Fibroblast of lung (primary cell): ENCODE data around the gene MRPL55. TPM values are rescaled to one million over a fixed set of nuclear protein-coding genes. Genes with fewer than 3 reads are reported as not detected.

Experiments
- DNase-seq, 2 donors: peaks; one replicate each; pipeline versions ENCODE4 v3.0.0 to v3.0.0-alpha.2; 2010; ENCODE audit warnings: low read depth in 2 of 2
- H2AFZ ChIP-seq: 2 replicates; pipeline ENCODE4 v1.5.1; 2012; ENCODE audit warnings: low read length, control low read depth, inconsistent platforms
- H3K27ac ChIP-seq: 2 replicates; pipeline ENCODE4 v1.5.1; 2011; ENCODE audit warnings: low read length, control low read depth; ENCODE audit not compliant: insufficient read depth
- H3K27me3 ChIP-seq: 2 replicates; pipeline ENCODE4 v1.5.1; 2011; ENCODE audit warnings: mild to moderate bottlenecking, low read length; ENCODE audit not compliant: control insufficient read depth, insufficient read depth
- H3K36me3 ChIP-seq: 2 replicates; pipeline ENCODE4 v1.5.1; 2011; ENCODE audit warnings: low read length; ENCODE audit not compliant: control insufficient read depth, insufficient read depth
- H3K4me1 ChIP-seq: 2 replicates; pipeline ENCODE4 v1.5.1; 2011; ENCODE audit warnings: low read length; ENCODE audit not compliant: control insufficient read depth, insufficient read depth; ENCODE audit errors: extremely low read depth
- H3K4me2 ChIP-seq: 2 replicates; pipeline ENCODE4 v1.5.1; 2011; ENCODE audit warnings: low read length, control low read depth; ENCODE audit not compliant: insufficient read depth; ENCODE audit errors: extremely low read depth
- H3K4me3 ChIP-seq, 4 experiments: fragments of 200-600 bp in 1 of 4; sonication (generic) in 1 of 4; replicated peaks in 1 of 4; 2 replicates each; pipeline ENCODE4 v1.5.1; 2011 to 2016; ENCODE audit warnings: low read length in 4 of 4, low read depth in 3 of 4, mild to moderate bottlenecking in 3 of 4, control low read depth in 2 of 4, inconsistent platforms in 1 of 4, mixed read lengths in 1 of 4; ENCODE audit not compliant: insufficient read depth in 1 of 4; ENCODE audit errors: control extremely low read depth in 1 of 4
- H3K79me2 ChIP-seq: 2 replicates; pipeline ENCODE4 v1.5.1; 2012; ENCODE audit warnings: mild to moderate bottlenecking, low read length, inconsistent platforms; ENCODE audit not compliant: control insufficient read depth, insufficient read depth
- H3K9ac ChIP-seq: 2 replicates; pipeline ENCODE4 v1.5.1; 2011; ENCODE audit warnings: mild to moderate bottlenecking, low read length, control low read depth; ENCODE audit not compliant: insufficient read depth
- H3K9me3 ChIP-seq: 2 replicates; pipeline ENCODE4 v1.5.1; 2012; ENCODE audit warnings: low read depth, low read length; ENCODE audit not compliant: control insufficient read depth, insufficient read depth
- H4K20me1 ChIP-seq: 2 replicates; pipeline ENCODE4 v1.5.1; 2011; ENCODE audit warnings: low read length; ENCODE audit not compliant: control insufficient read depth, insufficient read depth; ENCODE audit errors: extremely low read depth
- CTCF ChIP-seq, 2 donors: IDR thresholded peaks in 1 of 2; conservative IDR thresholded peaks in 1 of 2; 1 replicate in 1 of 2; 2 replicates in 1 of 2; pipeline ENCODE4 v1.5.1; 2011 to 2012; ENCODE audit warnings: low read length in 2 of 2, control low read depth in 1 of 2, inconsistent platforms in 1 of 2, low read depth in 1 of 2, mild to moderate bottlenecking in 1 of 2
- EZH2 ChIP-seq: IDR thresholded peaks from 2 replicates; pipeline ENCODE4 v1.5.1; 2012; ENCODE audit warnings: low read length, control low read depth, mild to moderate bottlenecking; ENCODE audit errors: missing control alignments
- polyA plus RNA-seq, 2 donors: library from polyadenylated mRNA; depleted of rRNA in 1 of 2; stranded (reverse) in 1 of 2; unstranded in 1 of 2; fragments of >200 nt; gene quantifications; 2 replicates each; pipeline ENCODE4 v1.2.1, GENCODE V29; 2011 to 2012; ENCODE audit warnings: missing spikeins in 1 of 2
- total RNA-seq: library from RNA; depleted of rRNA; stranded (reverse); fragments of >200 nt; gene quantifications from 2 replicates; pipeline ENCODE4 v1.2.1, GENCODE V29; 2014

Gene MRPL55
- total and polyA plus RNA-seq, 2 donors (not counting 1 experiment from before 2014, with no cell fraction given) = 39.5 to 51.7 TPM

GRCh38 chr1:228060458-228061190, 48.5 kb downstream of the MRPL55 start:
- Histone ChIP-seq H3K79me2 (no peaks in the 10 kb centered on the region), H3K27me3 (peaks cover 10% of the 10 kb centered on the region), H4K20me1 (no peaks in the 10 kb centered on the region), H3K27ac (no peak overlapping the region), H3K4me3 (peak overlapping the region in 1 of 4 experiments; percentile 16), H3K9me3 (no peaks in the 10 kb centered on the region), H2AFZ (no peak overlapping the region), H3K4me1 (no peaks in the 10 kb centered on the region), H3K4me2 (no peak overlapping the region), H3K9ac (no peak overlapping the region), H3K36me3 (no peaks in the 10 kb centered on the region)
- peak in 1 of 2 donors; percentile 23 for DNase-seq
- TF ChIP-seq CTCF (conservative IDR thresholded peaks at IDR 0.05 in 1 of 2, IDR thresholded peaks at IDR 0.05 in 1 of 2; ENCODE audit: low read depth in 1 of 2, low read length in 2 of 2) = no peak
- TF ChIP-seq EZH2 = no peak

GRCh38 chr1:228059634-228060457, 49.3 kb downstream of the MRPL55 start:
- Histone ChIP-seq H3K27ac (no peak overlapping the region), H3K27me3 (peaks cover 10% of the 10 kb centered on the region), H3K4me3 (peak overlapping the region in 1 of 4 experiments; percentile 16), H3K4me2 (no peak overlapping the region), H3K9ac (no peak overlapping the region), H3K4me1 (no peaks in the 10 kb centered on the region), H3K79me2 (no peaks in the 10 kb centered on the region), H3K36me3 (no peaks in the 10 kb centered on the region), H2AFZ (no peak overlapping the region), H4K20me1 (no peaks in the 10 kb centered on the region), H3K9me3 (no peaks in the 10 kb centered on the region)
- peak in 1 of 2 donors; percentile 15 for DNase-seq
- no peak for TF ChIP-seq EZH2
- TF ChIP-seq CTCF (conservative IDR thresholded peaks at IDR 0.05 in 1 of 2, IDR thresholded peaks at IDR 0.05 in 1 of 2; ENCODE audit: low read depth in 1 of 2, low read length in 2 of 2) = no peak

- Histone ChIP-seq H2AFZ (no peak overlapping the region), H3K27me3 (peaks cover 10% of the 10 kb centered on the region), H3K36me3 (no peaks in the 10 kb centered on the region), H3K79me2 (no peaks in the 10 kb centered on the region), H3K27ac (no peak overlapping the region), H3K4me2 (no peak overlapping the region), H3K4me1 (no peaks in the 10 kb centered on the region), H3K9ac (no peak overlapping the region), H4K20me1 (no peaks in the 10 kb centered on the region), H3K9me3 (no peaks in the 10 kb centered on the region), H3K4me3 (no peak overlapping the region)
- DNase-seq = no peak
- no peak for TF ChIP-seq CTCF (conservative IDR thresholded peaks at IDR 0.05 in 1 of 2, IDR thresholded peaks at IDR 0.05 in 1 of 2; ENCODE audit: low read depth in 1 of 2, low read length in 2 of 2)
- peak; percentile 45 for TF ChIP-seq EZH2
Measured at GRCh38 chr1:228058949-228059633, 50.0 kb downstream of the MRPL55 start.
